GM12878 (cell line): Measurements from ENCODE around the gene SPINK7. TPM values are rescaled to one million over a fixed set of nuclear protein-coding genes. Genes with fewer than 3 reads are reported as not detected.

Experiments used
- ATAC-seq: fragments of 200-7000 bp; cut with Tn5 transposase; 3 replicates; pipeline ENCODE4 v1.9.1; 2020; ENCODE audit warnings: mild to moderate bottlenecking, moderate library complexity
- BruUV-seq: library from RNA; stranded (reverse); fragments of 400-500 nt; replicated peaks from 2 replicates; lab custom pipeline; 2021; lab: Mats Ljungman, UMichigan
- CTCF ChIA-PET: fragments of 300-600 bp; sonication (Branson Sonifier 250); formaldehyde crosslinking; extraction: SDS; loops from one replicate; lab custom pipeline; 2021; ENCODE audit warnings: inconsistent platforms; lab: Yijun Ruan, JAX
- POLR2A ChIA-PET: fragments of 350-600 bp; formaldehyde crosslinking; extraction: SDS; loops from one replicate; lab custom pipeline; 2021; ENCODE audit warnings: inconsistent platforms; lab: Charles Lee
- RAD21 ChIA-PET: fragments of 300-600 bp; sonication (Branson Sonifier 250); formaldehyde crosslinking; loops from one replicate; lab custom pipeline; 2023; ENCODE audit warnings: antibody characterized with exemption; ENCODE audit not compliant: unreplicated experiment; lab: Charles Lee
- SMC1A ChIA-PET: fragments of 300-600 bp; sonication (Branson Sonifier 250); formaldehyde crosslinking; loops from one replicate; lab custom pipeline; 2023; ENCODE audit not compliant: unreplicated experiment, uncharacterized antibody; lab: Charles Lee
- DNase-seq: peaks from one replicate; pipeline ENCODE4 v3.0.0-alpha.2; 2011; ENCODE audit warnings: low read depth, low spot score
- FAIRE-seq: peaks from 3 replicates; lab custom pipeline; 2011; peaks lifted over from hg19 to GRCh38; lab: Jason Lieb, UNC
- H2AFZ ChIP-seq: 2 replicates; pipeline ENCODE4 v1.6.0; 2011; ENCODE audit warnings: low read depth, low read length, control low read depth; ENCODE audit not compliant: control insufficient read depth
- H3K27ac ChIP-seq: 2 replicates; pipeline ENCODE4 v1.5.1; 2011; ENCODE audit warnings: control low read depth; ENCODE audit not compliant: control insufficient read depth, insufficient read depth
- H3K27me3 ChIP-seq, 2 experiments: replicated peaks in 1 of 2; 2 replicates each; pipeline versions ENCODE4 v1.6.0 to v1.6.1; 2011; ENCODE audit warnings: low read length in 1 of 2; ENCODE audit not compliant: control insufficient read depth in 2 of 2, insufficient read depth in 2 of 2
- H3K36me3 ChIP-seq, 2 experiments: 2 replicates each; pipeline ENCODE4 v1.5.1; 2011; ENCODE audit warnings: low read length in 1 of 2; ENCODE audit not compliant: control insufficient read depth in 2 of 2, insufficient read depth in 2 of 2
- H3K4me1 ChIP-seq: 2 replicates; pipeline ENCODE4 v1.6.1; 2011; ENCODE audit warnings: mild to moderate bottlenecking, low read length, moderate library complexity, mixed read lengths; ENCODE audit not compliant: control insufficient read depth, insufficient read depth
- H3K4me2 ChIP-seq: 2 replicates; pipeline ENCODE4 v1.6.0; 2011; ENCODE audit warnings: control low read depth; ENCODE audit not compliant: control insufficient read depth, insufficient read depth
- H3K4me3 ChIP-seq: fragments of 200-600 bp; sonication (generic); 2 replicates; pipeline ENCODE4 v1.5.1; 2016
- H3K79me2 ChIP-seq: 2 replicates; pipeline ENCODE4 v1.6.0; 2011; ENCODE audit warnings: low read length; ENCODE audit not compliant: control insufficient read depth, insufficient read depth
- H3K9ac ChIP-seq: 2 replicates; pipeline ENCODE4 v1.8.0; 2011; ENCODE audit warnings: low read length, control low read depth, mixed read lengths; ENCODE audit not compliant: control insufficient read depth, insufficient read depth
- H3K9me3 ChIP-seq: replicated peaks from 3 replicates; pipeline ENCODE4 v1.5.1; 2011; ENCODE audit warnings: mild to moderate bottlenecking, low read length; ENCODE audit not compliant: control insufficient read depth, insufficient read depth
- H4K20me1 ChIP-seq: 2 replicates; pipeline ENCODE4 v1.6.0; 2011; ENCODE audit not compliant: control insufficient read depth, insufficient read depth
- CUX1 ChIP-seq: IDR thresholded peaks from 2 replicates; pipeline ENCODE4 v1.6.1; 2012; ENCODE audit warnings: improper control_type of control experiment, low read depth, low read length; ENCODE audit not compliant: insufficient replicate concordance
- E2F4 ChIP-seq: IDR thresholded peaks from 2 replicates; pipeline ENCODE4 v1.6.1; 2012; ENCODE audit warnings: low read depth, low read length, improper control_type of control experiment
- EGR1 ChIP-seq, 2 experiments: IDR thresholded peaks; 1 replicate in 1 of 2; 2 replicates in 1 of 2; pipeline ENCODE4 v1.6.1; 2011 to 2012; ENCODE audit warnings: low read depth in 2 of 2, low read length in 2 of 2, borderline replicate concordance in 1 of 2, mild to moderate bottlenecking in 1 of 2, moderate library complexity in 1 of 2
- FOXK2 ChIP-seq: fragments of 450-650 bp; IDR thresholded peaks from 2 replicates; pipeline ENCODE4 v1.6.1; 2017; ENCODE audit warnings: mild to moderate bottlenecking, moderate library complexity
- GABPA ChIP-seq: IDR thresholded peaks from 2 replicates; pipeline ENCODE4 v1.6.1; 2014; ENCODE audit warnings: antibody characterized with exemption, low read depth, mild to moderate bottlenecking, inconsistent platforms
- HDAC6 ChIP-seq: fragments of 200-600 bp; sonication (generic); IDR thresholded peaks from one replicate; pipeline ENCODE4 v1.8.0; 2017; ENCODE audit warnings: antibody characterized with exemption; ENCODE audit not compliant: unreplicated experiment
- KLF5 ChIP-seq: fragments of 450-650 bp; IDR thresholded peaks from 2 replicates; pipeline ENCODE4 v1.6.1; 2014; ENCODE audit warnings: mild to moderate bottlenecking; ENCODE audit not compliant: partially characterized antibody
- LARP7 ChIP-seq: fragments of 450-650 bp; IDR thresholded peaks from 2 replicates; pipeline ENCODE4 v1.6.1; 2017; ENCODE audit warnings: mild to moderate bottlenecking
- PML ChIP-seq: IDR thresholded peaks from 2 replicates; pipeline ENCODE4 v1.6.1; 2012; ENCODE audit warnings: low read length, inconsistent platforms
- TCF12 ChIP-seq: IDR thresholded peaks from 2 replicates; pipeline ENCODE4 v1.6.1; 2011; ENCODE audit warnings: low read depth, mild to moderate bottlenecking, low read length
- in situ Hi-C: fragments of 300-500 bp; cut with MboI; formaldehyde crosslinking; loops from 9 replicates; pipeline ENCODE4 v1.14.3; 2018; ENCODE audit warnings: mixed read lengths
- intact Hi-C: fragments of 100-400 bp; cut with micrococcal nuclease; formaldehyde crosslinking; loops from one replicate; pipeline ENCODE4 v1.14.2; 2022; ENCODE audit not compliant: unreplicated experiment
- polyA plus RNA-seq, 11 experiments: library from polyadenylated mRNA; depleted of rRNA in 4 of 11; unstranded in 6 of 11; stranded (reverse) in 5 of 11; fragments of >200 nt; fragmentation: Nextera tagmentation in 4 of 11; fragmentation: Illumina TruSeq in 1 of 11; extraction: Ambion mirVana in 4 of 11; extraction: Trizol in 1 of 11; gene quantifications; 1 replicate in 1 of 11; 2 replicates in 10 of 11; pipeline versions ENCODE4 v1.2.1 to v1.2.3, GENCODE V29; 2011 to 2016; ENCODE audit warnings: inconsistent platforms in 2 of 11, missing spikeins in 2 of 11, low read depth in 1 of 11
- total RNA-seq, 4 experiments: library from RNA; depleted of rRNA in 3 of 4; stranded (reverse); fragments of >200 nt in 3 of 4; fragmentation: Illumina TruSeq in 1 of 4; extraction: Trizol in 1 of 4; gene quantifications; 2 replicates each; pipeline versions ENCODE4 v1.2.1 to v1.2.3, GENCODE V29; 2013 to 2021
- TF ChIP-seq, protein P1 (sequence below): fragments of 450-650 bp; conservative IDR thresholded peaks from 2 replicates; pipeline ENCODE4 v1.6.1; 2017; ENCODE audit warnings: mild to moderate bottlenecking, moderate library complexity
- TF ChIP-seq, protein P2 (sequence below): fragments of 450-650 bp; IDR thresholded peaks from 2 replicates; pipeline ENCODE4 v1.6.1; 2018; ENCODE audit warnings: mild to moderate bottlenecking, low read depth, moderate library complexity; ENCODE audit not compliant: partially characterized antibody

SPINK7 gene
- total and polyA plus RNA-seq, 10 of the 15 experiments (the other 5 are each of a cell fraction or from before 2014, with no cell fraction given): not detected

DNA sequence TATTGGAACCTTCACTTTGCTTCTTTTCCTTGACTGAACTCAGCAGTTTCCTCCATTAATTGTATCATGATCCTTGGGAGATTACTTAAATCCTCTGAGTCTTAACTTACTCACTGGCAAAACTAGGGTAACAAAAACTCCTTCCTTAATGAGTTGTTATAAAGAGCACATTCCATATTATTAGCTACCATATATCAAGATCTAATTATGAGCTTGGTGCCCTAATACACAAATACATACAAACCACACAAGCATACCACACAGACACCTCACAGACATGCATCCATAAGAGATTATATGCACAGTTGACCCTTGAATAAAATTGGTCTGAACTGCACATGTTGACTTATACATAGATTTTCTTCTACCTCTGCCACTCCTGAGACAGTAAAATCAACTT lies 2.5 kb upstream of the SPINK7 start:
- Histone ChIP-seq H3K27ac (no peak overlapping the region), H3K4me3 (no peak overlapping the region), H3K9ac (no peak overlapping the region), H4K20me1 (no peaks in the 10 kb centered on the region), H2AFZ (no peak overlapping the region), H3K4me1 (no peaks in the 10 kb centered on the region), H3K4me2 (no peak overlapping the region), H3K9me3 (no peaks in the 10 kb centered on the region), H3K79me2 (no peaks in the 10 kb centered on the region)
- POLR2A ChIA-PET: no interaction called here
- CTCF ChIA-PET: no interaction called here
- ATAC-seq (no peak), FAIRE-seq (no peak), DNase-seq (no peak)
- BruUV-seq: no TSS peak
- in situ Hi-C loops (no loop called here), intact Hi-C loops (no loop called here)
- SMC1A ChIA-PET: no interaction called here
- TF ChIP-seq FOXK2: no peak
- no peak for TF ChIP-seq GABPA
- no peak for TF ChIP-seq PML
- TF ChIP-seq, protein P1, sequence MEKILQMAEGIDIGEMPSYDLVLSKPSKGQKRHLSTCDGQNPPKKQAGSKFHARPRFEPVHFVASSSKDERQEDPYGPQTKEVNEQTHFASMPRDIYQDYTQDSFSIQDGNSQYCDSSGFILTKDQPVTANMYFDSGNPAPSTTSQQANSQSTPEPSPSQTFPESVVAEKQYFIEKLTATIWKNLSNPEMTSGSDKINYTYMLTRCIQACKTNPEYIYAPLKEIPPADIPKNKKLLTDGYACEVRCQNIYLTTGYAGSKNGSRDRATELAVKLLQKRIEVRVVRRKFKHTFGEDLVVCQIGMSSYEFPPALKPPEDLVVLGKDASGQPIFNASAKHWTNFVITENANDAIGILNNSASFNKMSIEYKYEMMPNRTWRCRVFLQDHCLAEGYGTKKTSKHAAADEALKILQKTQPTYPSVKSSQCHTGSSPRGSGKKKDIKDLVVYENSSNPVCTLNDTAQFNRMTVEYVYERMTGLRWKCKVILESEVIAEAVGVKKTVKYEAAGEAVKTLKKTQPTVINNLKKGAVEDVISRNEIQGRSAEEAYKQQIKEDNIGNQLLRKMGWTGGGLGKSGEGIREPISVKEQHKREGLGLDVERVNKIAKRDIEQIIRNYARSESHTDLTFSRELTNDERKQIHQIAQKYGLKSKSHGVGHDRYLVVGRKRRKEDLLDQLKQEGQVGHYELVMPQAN: no peak
- no peak for TF ChIP-seq E2F4
- TF ChIP-seq KLF5: no peak
- no peak for TF ChIP-seq HDAC6
- no peak for TF ChIP-seq EGR1 (IDR thresholded peaks at IDR 0.05; ENCODE audit: borderline replicate concordance in 1 of 2, low read depth in 2 of 2, low read length in 2 of 2)
- TF ChIP-seq LARP7: no peak
- TF ChIP-seq TCF12: no peak
- TF ChIP-seq, protein P2, sequence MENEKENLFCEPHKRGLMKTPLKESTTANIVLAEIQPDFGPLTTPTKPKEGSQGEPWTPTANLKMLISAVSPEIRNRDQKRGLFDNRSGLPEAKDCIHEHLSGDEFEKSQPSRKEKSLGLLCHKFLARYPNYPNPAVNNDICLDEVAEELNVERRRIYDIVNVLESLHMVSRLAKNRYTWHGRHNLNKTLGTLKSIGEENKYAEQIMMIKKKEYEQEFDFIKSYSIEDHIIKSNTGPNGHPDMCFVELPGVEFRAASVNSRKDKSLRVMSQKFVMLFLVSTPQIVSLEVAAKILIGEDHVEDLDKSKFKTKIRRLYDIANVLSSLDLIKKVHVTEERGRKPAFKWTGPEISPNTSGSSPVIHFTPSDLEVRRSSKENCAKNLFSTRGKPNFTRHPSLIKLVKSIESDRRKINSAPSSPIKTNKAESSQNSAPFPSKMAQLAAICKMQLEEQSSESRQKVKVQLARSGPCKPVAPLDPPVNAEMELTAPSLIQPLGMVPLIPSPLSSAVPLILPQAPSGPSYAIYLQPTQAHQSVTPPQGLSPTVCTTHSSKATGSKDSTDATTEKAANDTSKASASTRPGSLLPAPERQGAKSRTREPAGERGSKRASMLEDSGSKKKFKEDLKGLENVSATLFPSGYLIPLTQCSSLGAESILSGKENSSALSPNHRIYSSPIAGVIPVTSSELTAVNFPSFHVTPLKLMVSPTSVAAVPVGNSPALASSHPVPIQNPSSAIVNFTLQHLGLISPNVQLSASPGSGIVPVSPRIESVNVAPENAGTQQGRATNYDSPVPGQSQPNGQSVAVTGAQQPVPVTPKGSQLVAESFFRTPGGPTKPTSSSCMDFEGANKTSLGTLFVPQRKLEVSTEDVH: no peak
- TF ChIP-seq CUX1: no peak
- TF ChIP-seq, all 136 proteins: peak for 0
- Histone ChIP-seq H3K27me3 (no peaks in the 10 kb centered on the region), H3K36me3 (no peaks in the 10 kb centered on the region)
- RAD21 ChIA-PET: no interaction called here
